GM19240 (cell line): Measurements from ENCODE around the gene LARP1.
"Not testable (repeated sequence)": the region's sequence is repeated elsewhere in the genome, so short reads cannot be mapped to it uniquely, and the experiment has no call there.

Experiments
- DNase-seq: peaks from one replicate; pipeline ENCODE4 v3.0.0; 2011; ENCODE audit warnings: low spot score; ENCODE audit not compliant: insufficient read length

Gene LARP1

DNA sequence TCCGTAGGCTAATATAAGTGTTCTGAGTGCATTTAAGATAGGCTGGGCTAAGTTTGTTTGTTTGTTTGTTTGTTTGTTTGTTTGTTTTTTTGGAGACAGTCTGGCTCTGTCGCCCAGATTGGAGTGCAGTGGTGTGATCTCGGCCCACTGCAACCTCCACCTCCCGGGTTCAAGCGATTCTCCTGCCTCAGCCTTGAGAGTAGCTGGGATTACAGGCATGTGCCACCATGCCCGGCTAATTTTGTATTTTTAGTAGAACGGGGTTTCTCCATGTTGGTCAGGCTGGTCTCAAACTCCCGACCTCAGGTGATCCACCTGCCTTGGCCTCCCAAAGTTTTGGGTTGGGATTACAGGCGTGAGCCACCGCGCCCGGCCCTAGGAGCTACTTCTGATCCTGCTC lies 4.7 kb downstream of the LARP1 start:
- not testable (repeated sequence) for DNase-seq

DNA sequence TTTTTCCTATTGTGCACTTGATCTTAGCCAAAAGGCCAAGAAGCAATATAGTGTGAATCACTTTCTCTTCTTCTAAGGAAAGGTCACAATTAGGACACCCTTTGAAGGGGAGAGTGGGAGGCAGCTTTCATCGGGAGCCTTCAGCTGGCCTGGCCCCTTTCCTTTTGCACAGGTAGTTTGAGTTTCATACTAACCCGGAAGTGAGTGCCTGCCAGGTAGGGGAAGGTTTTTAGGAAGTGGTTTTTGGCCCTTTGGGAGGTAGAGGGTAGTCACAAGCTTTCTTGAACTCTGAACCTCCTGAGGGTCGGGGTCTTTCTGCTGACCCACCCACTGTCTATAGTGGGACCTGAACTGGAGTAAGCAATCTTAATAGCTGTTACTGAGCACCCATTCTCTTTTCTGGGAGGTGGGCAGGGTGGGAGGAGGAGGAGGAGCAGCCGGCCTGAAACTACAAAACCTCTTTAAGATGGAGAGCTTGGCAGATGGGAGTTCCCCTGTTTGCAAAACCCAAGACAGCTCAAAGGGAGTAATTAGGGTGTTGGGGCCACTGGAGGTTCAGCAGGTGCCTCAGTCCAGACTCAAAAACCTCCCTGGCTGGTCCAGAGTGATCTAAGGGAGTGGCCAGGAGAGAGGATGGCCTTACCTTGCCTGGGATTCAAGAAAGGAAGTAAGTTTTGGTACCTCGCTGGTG lies 6.0 kb downstream of the LARP1 start:
- no peak for DNase-seq

DNA sequence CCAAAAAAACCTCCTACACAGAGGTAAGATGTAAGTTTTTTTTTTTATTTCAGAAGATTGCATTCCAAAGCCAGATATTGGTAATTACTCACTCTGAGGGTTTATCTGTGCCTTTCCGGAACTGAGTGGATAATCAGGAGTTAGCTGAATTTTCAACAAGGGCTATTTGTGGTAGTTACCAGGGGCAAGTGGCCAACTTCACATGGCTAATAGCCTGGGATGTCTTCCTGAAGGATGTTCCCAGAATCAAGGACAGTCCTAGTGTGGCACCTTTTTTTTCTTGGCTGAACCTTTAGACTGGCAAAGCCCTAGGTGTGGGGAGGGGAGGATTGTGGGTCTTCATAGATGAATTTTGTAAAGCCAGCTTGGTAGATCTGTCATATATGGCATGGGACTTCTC lies 7.1 kb downstream of the LARP1 start:
- no peak for DNase-seq

DNA sequence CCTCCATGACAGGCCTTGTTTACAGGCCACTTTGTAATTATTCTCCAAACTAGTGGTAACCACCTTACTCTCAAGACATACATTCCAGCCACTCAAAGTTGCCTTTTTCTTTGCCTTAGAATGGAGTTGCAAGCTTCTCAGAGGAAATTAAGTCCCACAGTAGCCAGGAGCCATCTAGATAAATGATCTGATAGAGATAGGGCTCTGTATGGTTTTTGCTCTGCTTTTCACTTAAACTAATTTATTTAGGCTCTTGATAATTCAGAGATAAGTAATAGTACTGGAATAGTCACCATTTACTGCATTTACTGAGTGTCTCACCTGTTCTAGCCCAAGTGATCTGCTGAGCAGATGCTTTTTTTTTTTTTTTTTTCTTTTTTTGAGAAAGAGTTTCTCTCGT lies 7.5 kb downstream of the LARP1 start:
- no peak for DNase-seq

DNA sequence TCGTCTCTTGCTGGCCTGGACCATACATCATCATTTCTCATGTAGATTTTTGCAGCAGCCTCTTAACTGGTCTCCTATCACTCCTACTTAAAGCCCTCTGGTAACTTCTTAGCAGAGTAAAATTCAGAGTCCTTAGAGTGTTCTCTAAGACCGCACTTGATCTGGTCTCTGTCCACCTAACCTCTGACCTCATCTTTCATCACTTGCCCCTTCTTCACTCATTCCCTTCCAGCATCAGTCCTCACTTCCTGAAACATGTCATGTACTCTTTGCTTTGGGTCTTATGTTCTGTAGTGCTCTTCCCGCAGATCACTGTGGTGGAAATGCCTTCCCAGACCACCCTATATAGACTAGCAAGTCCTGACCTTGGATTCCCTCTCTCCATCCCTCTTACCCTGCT lies 9.8 kb downstream of the LARP1 start:
- DNase-seq, result no peak

DNA sequence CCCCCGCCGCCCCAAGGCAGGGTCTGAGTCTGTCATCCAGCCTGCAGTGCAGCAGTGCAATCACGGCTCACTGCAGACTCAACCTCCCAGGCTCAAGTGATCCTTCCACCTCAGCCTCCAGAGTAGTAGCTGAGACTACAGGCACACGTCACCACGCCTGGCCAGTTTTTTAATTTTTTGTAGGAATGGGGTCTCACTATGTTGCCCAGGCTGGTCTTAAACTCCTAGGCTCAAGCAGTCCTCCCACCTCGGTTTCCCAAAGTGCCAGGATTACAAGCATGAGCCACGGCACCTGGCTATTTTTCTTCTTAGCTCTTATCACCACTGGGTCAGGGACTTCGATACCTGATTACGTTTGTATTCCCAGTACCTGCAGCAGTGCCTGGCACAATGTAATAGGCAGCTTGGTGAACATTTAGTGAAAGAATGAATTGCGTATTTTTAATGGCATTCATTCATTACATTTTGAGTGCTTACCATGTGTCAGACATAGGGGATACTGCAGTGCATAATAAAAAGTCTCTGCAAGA lies 10.3 kb downstream of the LARP1 start:
- no peak for DNase-seq

DNA sequence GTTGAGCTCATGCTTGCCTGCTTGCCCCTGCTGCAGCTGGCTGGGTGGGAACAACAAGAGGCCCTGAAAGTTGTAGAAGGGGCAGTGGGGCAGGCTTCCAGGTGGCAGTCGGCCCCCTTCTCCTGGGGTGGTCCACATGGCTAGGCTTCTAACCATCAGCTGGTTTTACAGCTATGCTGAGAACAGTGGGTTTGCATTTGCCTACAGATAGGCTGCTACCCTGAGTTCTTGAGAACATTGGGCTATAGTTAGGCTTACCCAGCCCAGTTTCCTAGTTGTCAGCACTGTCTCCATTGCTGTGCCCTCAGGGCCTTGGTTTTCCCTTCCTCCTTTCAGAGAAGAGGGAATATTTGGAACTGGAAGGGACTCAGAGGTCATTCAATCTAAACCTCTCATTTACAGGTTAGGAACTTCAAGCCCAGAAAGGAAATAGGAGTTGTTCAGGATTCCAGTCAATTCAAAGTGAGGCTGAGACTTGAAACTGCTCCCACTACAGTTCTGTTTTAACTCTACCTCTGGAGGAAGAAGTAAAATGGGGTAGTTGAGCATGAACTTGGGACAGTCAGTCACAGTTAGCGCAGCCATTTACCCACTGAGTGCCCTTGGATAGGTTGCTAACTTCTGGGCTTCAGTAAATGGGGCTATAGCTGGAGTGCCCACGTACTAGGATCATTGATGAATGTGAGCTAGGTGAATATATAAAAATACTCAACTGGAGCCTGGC lies 11.5 kb downstream of the LARP1 start:
- no peak for DNase-seq

DNA sequence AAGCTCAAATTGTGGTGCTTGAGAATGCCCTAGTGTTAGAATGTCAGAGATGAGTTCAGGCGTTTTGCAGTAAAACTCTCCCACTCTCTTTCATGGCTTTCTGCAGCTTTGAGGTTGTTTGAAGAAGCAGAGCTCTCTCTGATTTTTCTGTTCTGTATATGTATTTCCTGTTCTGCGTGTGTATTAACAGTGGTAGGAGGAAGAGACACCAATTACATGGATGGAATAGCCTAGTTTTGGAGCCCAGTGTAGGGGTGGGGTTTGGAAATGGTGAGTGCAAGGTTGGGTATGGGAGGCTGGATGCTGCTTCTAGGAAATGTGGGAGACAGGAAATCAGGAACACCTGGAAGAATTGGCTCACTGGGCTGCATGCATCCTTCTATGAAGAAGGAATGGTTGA lies 12.4 kb downstream of the LARP1 start:
- no peak for DNase-seq

DNA sequence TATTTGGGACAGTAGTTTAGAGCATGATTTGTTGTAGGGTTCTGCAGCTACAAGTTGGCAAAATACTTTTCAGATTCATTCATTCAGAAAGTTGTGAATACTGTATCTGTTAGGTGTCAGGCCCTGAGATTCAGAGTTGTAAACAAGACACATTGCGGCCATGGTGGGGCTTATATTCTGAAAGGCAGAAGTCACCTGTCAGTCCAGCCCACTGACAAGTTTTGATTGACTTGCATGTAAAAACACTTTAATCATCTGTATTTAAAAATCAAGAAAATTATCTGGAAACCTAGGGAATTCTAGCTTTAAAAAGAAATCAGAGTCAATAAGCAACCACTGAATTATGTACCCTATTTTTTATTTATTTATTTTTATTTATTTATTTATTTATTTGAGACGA lies 13.0 kb downstream of the LARP1 start:
- DNase-seq, result no peak

DNA sequence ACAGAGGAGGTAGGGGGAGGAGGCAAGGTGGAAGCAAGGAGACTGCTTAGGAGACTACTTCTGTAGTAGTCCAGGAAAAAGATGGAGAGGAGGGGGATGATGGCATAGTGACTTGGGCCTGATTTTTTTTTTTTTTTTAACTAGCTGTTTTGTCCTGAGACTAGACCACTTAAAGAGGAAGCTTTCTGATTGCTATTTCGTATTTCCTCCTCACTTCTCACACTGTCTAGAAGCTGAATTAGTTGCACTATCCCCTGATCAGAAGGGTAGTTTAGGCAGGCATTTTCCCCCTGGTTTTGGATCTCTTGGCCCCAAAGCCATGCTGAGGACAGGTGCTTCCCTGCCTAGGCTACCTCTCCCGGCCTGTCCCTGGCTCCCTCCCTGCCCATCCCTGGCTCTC lies 14.9 kb downstream of the LARP1 start:
- DNase-seq, result no peak

DNA sequence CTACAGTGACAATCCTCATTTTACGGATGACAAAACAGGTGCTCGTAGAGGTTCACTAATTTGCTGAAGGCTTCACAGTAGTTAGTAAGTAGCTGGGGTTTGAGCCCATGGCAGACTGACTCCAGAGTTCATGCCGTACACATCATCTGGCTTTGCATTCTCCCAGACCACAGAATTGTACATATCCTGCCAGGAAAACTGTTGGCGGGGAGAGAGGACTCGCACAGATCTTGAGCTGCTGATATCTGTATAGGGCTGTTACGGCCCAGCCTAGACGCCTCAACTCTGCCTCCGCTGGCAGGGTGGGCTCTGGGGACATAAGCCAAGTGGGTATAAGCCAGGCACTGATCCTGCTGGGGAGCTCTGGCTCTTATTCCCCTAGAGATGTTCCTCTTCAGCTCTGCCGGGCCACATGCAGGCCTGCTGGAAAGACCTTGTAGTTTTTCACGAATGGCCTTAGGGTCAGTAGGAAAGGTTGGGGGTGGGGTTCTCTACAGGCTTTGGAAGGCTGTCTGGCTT lies 16.3 kb downstream of the LARP1 start:
- no peak for DNase-seq

DNA sequence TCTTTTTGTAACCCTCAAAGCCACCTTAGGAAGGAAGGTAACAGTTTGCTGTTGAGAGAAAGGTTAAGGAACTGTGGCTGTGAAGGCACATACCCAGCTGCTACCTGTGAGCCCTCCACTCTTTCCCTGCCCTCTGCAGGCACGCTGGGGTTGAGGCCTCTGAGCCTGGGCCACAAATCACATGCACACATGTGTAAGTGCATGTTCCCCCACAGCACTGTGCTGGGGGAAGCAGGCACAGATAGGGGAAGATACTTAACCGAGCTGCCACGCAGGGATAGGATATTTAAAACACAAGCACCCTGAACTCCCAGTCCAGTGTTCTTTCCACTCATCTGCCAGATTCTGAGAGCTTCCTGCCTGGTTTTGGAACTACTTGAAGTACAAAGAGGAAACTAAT lies 18.1 kb downstream of the LARP1 start:
- no peak for DNase-seq

DNA sequence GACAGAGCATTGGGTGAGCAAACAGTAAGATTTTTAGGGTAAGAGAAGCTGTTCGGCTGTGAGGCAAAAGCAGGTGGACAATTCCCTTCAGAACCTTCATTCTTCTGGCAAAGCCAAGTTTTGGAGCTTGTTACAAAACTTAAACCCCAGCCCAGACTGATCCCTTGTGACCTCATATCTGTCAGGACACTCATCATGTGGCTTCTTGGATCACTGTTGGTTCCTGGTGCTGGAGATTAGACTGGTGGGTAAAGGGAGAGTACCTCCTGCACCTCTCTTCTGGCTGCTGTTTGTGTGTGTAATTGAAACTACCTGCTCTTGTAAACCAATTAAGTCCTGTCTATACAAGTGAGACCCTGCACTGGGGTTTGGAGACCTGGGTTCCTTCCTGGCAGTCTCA lies 21.0 kb downstream of the LARP1 start:
- no peak for DNase-seq

DNA sequence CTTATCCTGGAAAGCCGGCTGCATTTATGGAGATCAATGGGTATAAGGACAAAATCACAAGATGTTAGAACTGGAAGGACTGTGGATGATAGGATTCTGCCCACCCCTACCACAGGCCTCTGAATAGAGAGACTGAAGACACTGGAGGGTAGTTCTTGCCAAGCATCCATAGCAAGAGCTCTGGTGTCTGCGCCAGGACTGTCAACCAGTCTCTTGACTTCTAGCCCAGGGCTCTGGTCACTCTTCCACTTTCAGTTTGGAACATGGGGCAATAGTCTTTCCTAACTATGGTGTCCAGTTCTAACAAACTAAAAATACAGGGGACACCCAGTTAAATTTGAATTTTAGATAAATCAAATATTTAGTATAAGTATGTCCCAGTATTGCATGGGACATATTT lies 23.4 kb downstream of the LARP1 start:
- no peak for DNase-seq

DNA sequence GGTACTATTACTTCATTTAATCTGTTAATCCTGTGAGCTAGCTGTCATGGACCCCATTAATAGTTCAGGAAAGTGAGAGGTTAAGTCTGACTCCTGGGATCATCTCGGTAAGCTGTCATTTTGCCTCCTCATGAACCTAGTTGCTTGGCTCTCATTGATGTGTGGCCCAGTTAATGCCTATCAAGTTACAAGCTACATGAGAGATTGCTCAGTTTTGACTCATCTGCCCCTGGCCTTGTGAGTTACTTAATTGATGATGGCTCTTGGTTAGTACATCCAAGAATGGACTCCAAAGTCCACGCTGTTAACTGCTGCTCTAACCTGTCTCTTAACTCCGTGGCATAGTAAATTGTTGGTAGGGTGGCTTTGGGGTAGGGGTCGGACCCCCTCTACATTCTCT lies 23.9 kb downstream of the LARP1 start:
- no peak for DNase-seq

DNA sequence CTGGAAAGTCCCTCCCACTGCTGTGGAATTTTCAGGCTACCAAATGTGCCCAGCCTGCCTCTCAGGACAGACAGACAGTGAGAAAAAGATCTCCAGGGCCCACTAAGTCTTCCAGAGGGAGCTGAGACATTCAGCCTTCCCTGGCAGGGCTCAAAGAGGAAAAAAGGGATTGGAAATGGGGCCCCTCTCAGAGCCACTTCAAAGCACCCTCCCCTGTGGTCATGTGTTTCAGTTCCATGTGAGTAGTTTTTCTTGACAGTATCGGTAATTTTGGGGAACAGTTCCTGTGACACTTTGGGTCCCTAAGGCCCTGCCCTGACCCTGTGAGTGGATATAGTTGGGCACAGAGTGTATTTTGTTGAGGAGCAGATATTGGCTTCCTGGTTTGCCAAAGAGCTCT lies 25.0 kb downstream of the LARP1 start:
- DNase-seq, result no peak

DNA sequence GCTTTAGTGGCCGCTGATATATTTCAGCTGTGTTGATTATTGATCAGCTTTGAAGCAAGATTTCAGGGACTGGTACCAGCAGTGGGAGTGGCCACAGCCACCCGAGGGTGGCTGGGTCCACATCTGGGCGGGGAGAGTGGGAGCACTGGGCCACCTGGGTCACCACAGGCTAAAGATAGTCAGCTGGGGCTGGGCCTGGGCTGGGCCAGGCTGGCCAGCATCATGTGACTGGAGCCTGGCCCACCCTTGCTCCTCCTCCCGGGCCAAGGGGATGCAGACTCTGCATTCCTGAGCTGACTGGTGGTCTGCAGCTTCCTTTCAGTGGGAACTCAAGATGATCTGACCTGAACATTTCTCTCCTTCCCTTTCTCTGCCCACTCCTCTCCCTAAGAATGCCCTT lies 27.1 kb downstream of the LARP1 start:
- no peak for DNase-seq

DNA sequence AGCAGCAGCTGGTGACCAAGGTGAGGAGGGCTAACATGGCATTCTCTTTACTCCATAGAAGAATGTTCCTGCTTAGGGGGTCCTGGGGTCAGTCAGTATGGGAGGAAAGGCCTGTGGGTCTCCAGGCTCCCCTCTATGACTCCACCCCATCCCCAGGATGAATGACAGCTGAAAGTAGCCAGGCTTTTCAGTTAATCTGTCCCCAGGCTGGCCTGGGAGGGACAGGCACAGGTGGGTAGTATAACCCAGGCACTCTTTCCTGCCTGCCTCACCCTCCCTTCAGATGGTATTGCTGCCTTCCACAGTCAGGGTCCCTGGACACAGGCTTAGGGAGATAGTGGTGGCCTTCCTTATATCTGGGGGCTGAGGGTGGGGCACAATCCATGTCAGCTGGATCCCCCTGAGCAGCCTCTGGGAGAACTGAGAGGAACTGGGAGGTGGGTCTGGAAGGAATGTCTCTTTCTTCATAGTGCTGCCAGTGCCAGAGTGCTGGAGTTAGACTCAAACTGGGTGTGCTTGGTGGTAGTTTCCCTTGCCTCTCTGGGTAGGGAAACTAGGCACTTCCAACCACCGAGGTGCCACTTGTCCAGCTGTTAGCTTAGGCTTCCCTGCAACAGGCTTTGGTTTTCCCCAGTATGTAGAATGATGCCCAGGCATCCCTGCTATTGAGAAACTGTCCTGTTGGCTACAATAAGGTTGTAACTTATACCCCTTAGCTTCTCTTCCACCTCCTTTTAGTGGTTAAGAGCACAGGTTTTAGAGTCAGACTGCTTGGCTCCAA lies 27.8 kb downstream of the LARP1 start:
- DNase-seq, result no peak

DNA sequence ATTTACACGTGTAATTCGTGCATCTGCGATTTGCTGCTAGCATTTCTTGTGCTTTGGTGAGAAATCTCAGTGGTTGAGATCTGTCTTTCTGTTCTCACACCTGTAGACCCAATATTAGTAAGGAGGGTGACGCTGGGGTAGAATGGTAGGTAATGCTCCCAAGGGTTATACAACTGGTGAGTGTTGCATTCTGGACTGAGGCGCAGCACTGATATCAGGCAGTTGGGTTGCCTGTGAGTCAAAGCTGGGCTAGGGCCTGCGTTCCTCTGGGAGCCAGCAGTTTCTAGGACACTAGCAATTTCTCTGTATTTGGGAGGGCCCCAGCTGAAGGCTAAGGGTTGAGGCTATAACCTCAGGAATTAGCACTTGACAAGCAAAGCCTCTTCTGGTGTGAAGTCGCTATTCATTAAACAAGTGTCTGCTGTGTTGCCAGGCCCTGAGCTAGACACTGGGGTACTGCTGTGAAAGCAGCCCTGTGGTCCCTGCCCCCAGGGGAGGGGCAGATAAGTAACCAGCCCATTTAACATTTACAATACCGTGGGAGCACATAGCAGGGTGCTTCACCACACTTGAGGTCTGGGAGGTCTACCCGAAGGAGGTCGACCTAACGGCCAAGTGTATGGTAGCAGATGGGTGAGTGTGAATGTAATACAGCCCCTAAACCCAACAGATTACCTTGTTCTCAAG lies 28.7 kb downstream of the LARP1 start:
- DNase-seq, result no peak

DNA sequence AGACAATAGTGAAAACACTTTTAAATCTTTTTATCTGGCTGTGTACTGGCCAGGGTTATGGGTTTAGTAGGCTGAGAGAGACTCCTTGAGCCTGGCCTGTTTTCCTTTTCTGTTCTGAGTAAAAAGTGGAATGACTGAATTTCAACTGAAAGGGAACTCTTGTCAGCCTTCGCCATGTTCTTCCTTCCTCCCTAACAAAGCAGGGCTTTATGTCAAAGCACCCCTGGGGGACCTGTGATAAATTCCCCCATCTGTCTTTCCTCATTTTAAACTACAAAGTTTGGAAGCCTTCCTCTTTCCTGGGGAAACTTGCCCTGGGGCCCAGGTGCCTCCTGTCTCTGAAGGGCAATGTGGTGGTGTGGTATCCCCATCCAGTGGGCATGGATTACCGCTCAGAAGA lies 29.7 kb downstream of the LARP1 start:
- no peak for DNase-seq

DNA sequence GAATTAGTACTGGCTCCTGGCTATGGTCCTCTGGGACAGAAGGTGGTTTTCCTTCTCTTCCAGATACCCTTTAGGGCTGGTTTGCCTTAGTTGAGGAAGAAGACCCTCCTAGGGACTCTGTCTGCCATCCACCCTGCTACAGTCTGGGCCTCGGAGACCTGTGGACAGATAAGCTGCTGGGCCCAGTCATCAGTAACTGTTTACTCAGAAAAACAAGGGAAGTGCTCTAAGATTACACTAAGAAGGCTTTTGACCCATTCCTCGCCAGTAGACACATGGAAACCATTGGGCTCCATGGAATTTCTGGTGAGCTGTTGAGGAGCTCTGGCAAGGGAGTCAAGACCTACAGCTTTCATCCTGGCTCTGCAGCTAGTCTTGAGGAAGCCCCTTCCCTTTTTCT lies 31.2 kb downstream of the LARP1 start:
- DNase-seq, result no peak

DNA sequence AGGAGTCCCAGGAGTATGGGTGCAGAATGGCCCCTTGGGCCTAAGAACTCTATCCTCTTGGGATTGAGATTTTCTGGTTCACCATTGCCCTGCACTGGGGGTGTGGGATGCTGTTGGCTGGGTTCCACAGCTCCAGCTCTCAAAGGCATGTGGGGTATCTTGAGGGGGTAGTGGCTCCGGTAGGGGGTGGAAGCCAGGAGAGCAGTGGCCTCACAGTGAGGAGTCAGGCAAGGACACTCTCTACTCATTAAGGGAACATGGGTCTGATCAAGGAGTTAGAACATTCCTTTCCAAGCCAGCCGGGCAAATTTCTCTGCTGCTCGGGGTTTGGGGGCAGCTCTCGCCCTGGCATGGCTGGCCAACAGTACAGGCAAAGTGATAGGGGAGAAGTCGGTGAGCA lies 33.0 kb downstream of the LARP1 start:
- no peak for DNase-seq
